Suprapubic skin (tissue), 3 donors: ENCODE data around the gene CDH3.

Experiments used
- POLR2A ChIP-seq, 2 donors: fragments of 450-650 bp; IDR thresholded peaks; one replicate each; pipeline ENCODE4 v1.6.1; 2017; ENCODE audit warnings: antibody characterized with exemption in 2 of 2, mild to moderate bottlenecking in 2 of 2, moderate library complexity in 2 of 2
- TF ChIP-seq, protein P1 (sequence below), 2 donors: fragments of 200-600 bp in 1 of 2; fragments of 450-650 bp in 1 of 2; sonication (generic) in 1 of 2; IDR thresholded peaks; one replicate each; pipeline ENCODE4 v1.5.1; 2016 to 2019; ENCODE audit warnings: antibody characterized with exemption in 2 of 2, mild to moderate bottlenecking in 1 of 2, moderate library complexity in 1 of 2

DNA sequence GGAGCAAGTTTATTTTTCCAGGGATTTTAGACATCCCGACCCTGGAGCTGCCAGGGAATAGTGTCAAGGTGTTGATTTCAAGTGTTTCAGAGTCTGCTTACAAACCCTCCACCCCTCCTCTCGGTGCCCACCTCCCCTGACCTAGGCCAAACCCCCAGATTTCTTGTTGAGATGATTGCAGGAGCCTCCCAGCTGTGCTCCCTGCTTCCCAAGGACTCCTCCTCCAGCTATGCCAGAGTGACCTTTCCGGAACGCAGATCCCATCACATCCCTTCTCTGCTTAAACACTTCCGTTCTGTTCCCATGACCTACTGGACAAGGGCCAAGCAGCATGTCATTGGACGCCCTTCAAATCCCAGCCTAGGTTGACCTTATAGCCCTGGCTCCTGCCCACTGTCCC, 68.3 kb downstream of the CDH3 start:
- no peak for TF ChIP-seq POLR2A (IDR thresholded peaks at IDR 0.05)
- TF ChIP-seq, protein P1, sequence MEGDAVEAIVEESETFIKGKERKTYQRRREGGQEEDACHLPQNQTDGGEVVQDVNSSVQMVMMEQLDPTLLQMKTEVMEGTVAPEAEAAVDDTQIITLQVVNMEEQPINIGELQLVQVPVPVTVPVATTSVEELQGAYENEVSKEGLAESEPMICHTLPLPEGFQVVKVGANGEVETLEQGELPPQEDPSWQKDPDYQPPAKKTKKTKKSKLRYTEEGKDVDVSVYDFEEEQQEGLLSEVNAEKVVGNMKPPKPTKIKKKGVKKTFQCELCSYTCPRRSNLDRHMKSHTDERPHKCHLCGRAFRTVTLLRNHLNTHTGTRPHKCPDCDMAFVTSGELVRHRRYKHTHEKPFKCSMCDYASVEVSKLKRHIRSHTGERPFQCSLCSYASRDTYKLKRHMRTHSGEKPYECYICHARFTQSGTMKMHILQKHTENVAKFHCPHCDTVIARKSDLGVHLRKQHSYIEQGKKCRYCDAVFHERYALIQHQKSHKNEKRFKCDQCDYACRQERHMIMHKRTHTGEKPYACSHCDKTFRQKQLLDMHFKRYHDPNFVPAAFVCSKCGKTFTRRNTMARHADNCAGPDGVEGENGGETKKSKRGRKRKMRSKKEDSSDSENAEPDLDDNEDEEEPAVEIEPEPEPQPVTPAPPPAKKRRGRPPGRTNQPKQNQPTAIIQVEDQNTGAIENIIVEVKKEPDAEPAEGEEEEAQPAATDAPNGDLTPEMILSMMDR (IDR thresholded peaks at IDR 0.05), result no peak
